GM12878 (cell line): ENCODE data around the gene SUSD1. TPM values are rescaled to one million over a fixed set of nuclear protein-coding genes. Genes with fewer than 3 reads are reported as not detected.

Experiments used
- ATAC-seq: fragments of 200-7000 bp; cut with Tn5 transposase; 3 replicates; pipeline ENCODE4 v1.9.1; 2020; ENCODE audit warnings: mild to moderate bottlenecking, moderate library complexity
- BruUV-seq: library from RNA; stranded (reverse); fragments of 400-500 nt; replicated peaks from 2 replicates; lab custom pipeline; 2021; lab: Mats Ljungman, UMichigan
- CTCF ChIA-PET: fragments of 300-600 bp; sonication (Branson Sonifier 250); formaldehyde crosslinking; extraction: SDS; loops from one replicate; lab custom pipeline; 2021; ENCODE audit warnings: inconsistent platforms; lab: Yijun Ruan, JAX
- POLR2A ChIA-PET: fragments of 350-600 bp; formaldehyde crosslinking; extraction: SDS; loops from one replicate; lab custom pipeline; 2021; ENCODE audit warnings: inconsistent platforms; lab: Charles Lee
- RAD21 ChIA-PET: fragments of 300-600 bp; sonication (Branson Sonifier 250); formaldehyde crosslinking; loops from one replicate; lab custom pipeline; 2023; ENCODE audit warnings: antibody characterized with exemption; ENCODE audit not compliant: unreplicated experiment; lab: Charles Lee
- SMC1A ChIA-PET: fragments of 300-600 bp; sonication (Branson Sonifier 250); formaldehyde crosslinking; loops from one replicate; lab custom pipeline; 2023; ENCODE audit not compliant: unreplicated experiment, uncharacterized antibody; lab: Charles Lee
- DNase-seq: peaks from one replicate; pipeline ENCODE4 v3.0.0-alpha.2; 2011; ENCODE audit warnings: low read depth, low spot score
- FAIRE-seq: peaks from 3 replicates; lab custom pipeline; 2011; peaks lifted over from hg19 to GRCh38; lab: Jason Lieb, UNC
- H2AFZ ChIP-seq: 2 replicates; pipeline ENCODE4 v1.6.0; 2011; ENCODE audit warnings: low read depth, low read length, control low read depth; ENCODE audit not compliant: control insufficient read depth
- H3K27ac ChIP-seq: 2 replicates; pipeline ENCODE4 v1.5.1; 2011; ENCODE audit warnings: control low read depth; ENCODE audit not compliant: control insufficient read depth, insufficient read depth
- H3K27me3 ChIP-seq, 2 experiments: replicated peaks in 1 of 2; 2 replicates each; pipeline versions ENCODE4 v1.6.0 to v1.6.1; 2011; ENCODE audit warnings: low read length in 1 of 2; ENCODE audit not compliant: control insufficient read depth in 2 of 2, insufficient read depth in 2 of 2
- H3K36me3 ChIP-seq, 2 experiments: 2 replicates each; pipeline ENCODE4 v1.5.1; 2011; ENCODE audit warnings: low read length in 1 of 2; ENCODE audit not compliant: control insufficient read depth in 2 of 2, insufficient read depth in 2 of 2
- H3K4me1 ChIP-seq: 2 replicates; pipeline ENCODE4 v1.6.1; 2011; ENCODE audit warnings: mild to moderate bottlenecking, low read length, moderate library complexity, mixed read lengths; ENCODE audit not compliant: control insufficient read depth, insufficient read depth
- H3K4me2 ChIP-seq: 2 replicates; pipeline ENCODE4 v1.6.0; 2011; ENCODE audit warnings: control low read depth; ENCODE audit not compliant: control insufficient read depth, insufficient read depth
- H3K4me3 ChIP-seq: fragments of 200-600 bp; sonication (generic); 2 replicates; pipeline ENCODE4 v1.5.1; 2016
- H3K79me2 ChIP-seq: 2 replicates; pipeline ENCODE4 v1.6.0; 2011; ENCODE audit warnings: low read length; ENCODE audit not compliant: control insufficient read depth, insufficient read depth
- H3K9ac ChIP-seq: 2 replicates; pipeline ENCODE4 v1.8.0; 2011; ENCODE audit warnings: low read length, control low read depth, mixed read lengths; ENCODE audit not compliant: control insufficient read depth, insufficient read depth
- H3K9me3 ChIP-seq: replicated peaks from 3 replicates; pipeline ENCODE4 v1.5.1; 2011; ENCODE audit warnings: mild to moderate bottlenecking, low read length; ENCODE audit not compliant: control insufficient read depth, insufficient read depth
- H4K20me1 ChIP-seq: 2 replicates; pipeline ENCODE4 v1.6.0; 2011; ENCODE audit not compliant: control insufficient read depth, insufficient read depth
- ESRRA ChIP-seq: IDR thresholded peaks from 2 replicates; pipeline ENCODE4 v1.6.1; 2012; ENCODE audit warnings: mild to moderate bottlenecking, low read length, improper control_type of control experiment
- IKZF1 ChIP-seq: fragments of 450-650 bp; conservative IDR thresholded peaks from 2 replicates; pipeline ENCODE4 v1.6.1; 2017; ENCODE audit warnings: antibody characterized with exemption, mild to moderate bottlenecking
- KLF5 ChIP-seq: fragments of 450-650 bp; IDR thresholded peaks from 2 replicates; pipeline ENCODE4 v1.6.1; 2014; ENCODE audit warnings: mild to moderate bottlenecking; ENCODE audit not compliant: partially characterized antibody
- MTA3 ChIP-seq: IDR thresholded peaks from 2 replicates; pipeline ENCODE4 v1.6.1; 2012; ENCODE audit warnings: low read length, inconsistent platforms, borderline replicate concordance
- POLR2AphosphoS5 ChIP-seq: IDR thresholded peaks from 2 replicates; pipeline ENCODE4 v1.6.1; 2011; ENCODE audit warnings: mild to moderate bottlenecking, low read length, inconsistent platforms
- RB1 ChIP-seq: fragments of 450-650 bp; formaldehyde crosslinking; IDR thresholded peaks from 2 replicates; pipeline ENCODE4 v1.6.1; 2017; ENCODE audit warnings: mild to moderate bottlenecking, borderline replicate concordance
- YY1 ChIP-seq: IDR thresholded peaks from 2 replicates; pipeline ENCODE4 v1.6.1; 2011; ENCODE audit warnings: low read depth, mild to moderate bottlenecking, low read length
- WGBS: methylation state at CpG from one replicate; pipeline ENCODE4 v1.1.6; 2016; ENCODE audit warnings: low lambda C conversion rate; ENCODE audit not compliant: insufficient replicate concordance, insufficient coverage; ENCODE audit errors: missing lambda C conversion rate; 5-methylcytosine and 5-hydroxymethylcytosine counted together
- in situ Hi-C: fragments of 300-500 bp; cut with MboI; formaldehyde crosslinking; loops from 9 replicates; pipeline ENCODE4 v1.14.3; 2018; ENCODE audit warnings: mixed read lengths
- intact Hi-C: fragments of 100-400 bp; cut with micrococcal nuclease; formaldehyde crosslinking; loops from one replicate; pipeline ENCODE4 v1.14.2; 2022; ENCODE audit not compliant: unreplicated experiment
- polyA plus RNA-seq, 11 experiments: library from polyadenylated mRNA; depleted of rRNA in 4 of 11; unstranded in 6 of 11; stranded (reverse) in 5 of 11; fragments of >200 nt; fragmentation: Nextera tagmentation in 4 of 11; fragmentation: Illumina TruSeq in 1 of 11; extraction: Ambion mirVana in 4 of 11; extraction: Trizol in 1 of 11; gene quantifications; 1 replicate in 1 of 11; 2 replicates in 10 of 11; pipeline versions ENCODE4 v1.2.1 to v1.2.3, GENCODE V29; 2011 to 2016; ENCODE audit warnings: inconsistent platforms in 2 of 11, missing spikeins in 2 of 11, low read depth in 1 of 11
- total RNA-seq, 4 experiments: library from RNA; depleted of rRNA in 3 of 4; stranded (reverse); fragments of >200 nt in 3 of 4; fragmentation: Illumina TruSeq in 1 of 4; extraction: Trizol in 1 of 4; gene quantifications; 2 replicates each; pipeline versions ENCODE4 v1.2.1 to v1.2.3, GENCODE V29; 2013 to 2021
- TF ChIP-seq, protein P1 (sequence below), 3 experiments: IDR thresholded peaks in 2 of 3; conservative IDR thresholded peaks in 1 of 3; 2 replicates each; pipeline ENCODE4 v1.5.1; 2011; ENCODE audit warnings: low read depth in 3 of 3, low read length in 3 of 3, mild to moderate bottlenecking in 3 of 3, control low read depth in 2 of 3, moderate library complexity in 2 of 3, inconsistent platforms in 1 of 3, mixed read lengths in 1 of 3; ENCODE audit not compliant: control insufficient read depth in 2 of 3, insufficient read depth in 1 of 3; ENCODE audit errors: extremely low read depth in 1 of 3
- TF ChIP-seq, protein P2 (sequence below): IDR thresholded peaks from 2 replicates; pipeline ENCODE4 v1.6.1; 2012; ENCODE audit warnings: low read depth, low read length, improper control_type of control experiment
- TF ChIP-seq, protein P3 (sequence below): fragments of 150-350 bp; IDR thresholded peaks from 2 replicates; pipeline ENCODE4 v1.6.1; 2016; ENCODE audit warnings: low read depth, low read length
- TF ChIP-seq, protein P4 (sequence below): fragments of 450-650 bp; IDR thresholded peaks from 2 replicates; pipeline ENCODE4 v1.6.1; 2017; ENCODE audit warnings: mild to moderate bottlenecking, moderate library complexity

Gene SUSD1
- total and polyA plus RNA-seq, 10 of the 15 experiments (the other 5 are each of a cell fraction or from before 2014, with no cell fraction given): 6.7 to 20.8 (median 13.2) TPM

DNA sequence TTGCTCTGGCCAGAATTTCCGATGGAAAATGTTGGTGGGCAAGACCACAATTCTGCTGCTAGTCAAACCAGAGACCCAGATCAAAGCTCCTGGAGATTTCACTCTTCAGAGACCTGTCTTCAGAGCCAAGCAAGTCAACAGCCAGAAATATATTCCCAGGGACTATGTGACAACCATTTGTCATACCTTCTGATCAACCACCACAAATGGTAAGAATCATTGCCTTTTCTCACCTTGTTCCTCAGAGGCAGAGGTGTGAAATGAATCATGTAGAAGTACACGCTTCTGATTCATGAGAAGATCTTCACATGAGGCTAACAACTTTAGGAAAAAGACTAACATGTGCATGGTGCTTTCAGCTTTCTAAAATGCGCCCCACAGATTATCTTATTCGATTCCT, 53.5 kb downstream of the SUSD1 start:
- intact Hi-C loops: no loop called here
- 94% methylated on average over 4 of the region's 4 CpGs for WGBS
- no peak overlapping the region for H3K9ac ChIP-seq
- no peak overlapping the region for H3K27ac ChIP-seq
- ATAC-seq (no peak), FAIRE-seq (no peak), DNase-seq (no peak)
- ChIA-PET POLR2A (no interaction called here), SMC1A (interaction anchor here (1.4 kb wide), 1 partner anchor 19 kb away, joined by 7 read pairs; no protein-coding TSS in a partner anchor), RAD21 (interaction anchor here (1.0 kb wide), 1 partner anchor 24 kb away, joined by 3 read pairs; no protein-coding TSS in a partner anchor), CTCF (interaction anchor here (1.1 to 1.5 kb wide), 2 partner anchors 11 to 19 kb away, joined by 3 to 4 read pairs; no protein-coding TSS in a partner anchor)
- H3K4me2 ChIP-seq: no peak overlapping the region
- H3K9me3 ChIP-seq: no peaks in the 10 kb centered on the region
- H3K4me1 ChIP-seq: no peaks in the 10 kb centered on the region
- no peaks in the 10 kb centered on the region for H3K79me2 ChIP-seq
- no peaks in the 10 kb centered on the region for H3K27me3 ChIP-seq
- BruUV-seq: no TSS peak
- H3K36me3 ChIP-seq: no peaks in the 10 kb centered on the region
- no peak overlapping the region for H3K4me3 ChIP-seq
- H4K20me1 ChIP-seq: no peaks in the 10 kb centered on the region
- in situ Hi-C loops: no loop called here
- no peak overlapping the region for H2AFZ ChIP-seq
- TF ChIP-seq RB1 (no peak), KLF5 (no peak), POLR2AphosphoS5 (no peak), ESRRA (no peak), MTA3 (no peak), YY1 (no peak), IKZF1 (no peak)
- TF ChIP-seq, protein P1, sequence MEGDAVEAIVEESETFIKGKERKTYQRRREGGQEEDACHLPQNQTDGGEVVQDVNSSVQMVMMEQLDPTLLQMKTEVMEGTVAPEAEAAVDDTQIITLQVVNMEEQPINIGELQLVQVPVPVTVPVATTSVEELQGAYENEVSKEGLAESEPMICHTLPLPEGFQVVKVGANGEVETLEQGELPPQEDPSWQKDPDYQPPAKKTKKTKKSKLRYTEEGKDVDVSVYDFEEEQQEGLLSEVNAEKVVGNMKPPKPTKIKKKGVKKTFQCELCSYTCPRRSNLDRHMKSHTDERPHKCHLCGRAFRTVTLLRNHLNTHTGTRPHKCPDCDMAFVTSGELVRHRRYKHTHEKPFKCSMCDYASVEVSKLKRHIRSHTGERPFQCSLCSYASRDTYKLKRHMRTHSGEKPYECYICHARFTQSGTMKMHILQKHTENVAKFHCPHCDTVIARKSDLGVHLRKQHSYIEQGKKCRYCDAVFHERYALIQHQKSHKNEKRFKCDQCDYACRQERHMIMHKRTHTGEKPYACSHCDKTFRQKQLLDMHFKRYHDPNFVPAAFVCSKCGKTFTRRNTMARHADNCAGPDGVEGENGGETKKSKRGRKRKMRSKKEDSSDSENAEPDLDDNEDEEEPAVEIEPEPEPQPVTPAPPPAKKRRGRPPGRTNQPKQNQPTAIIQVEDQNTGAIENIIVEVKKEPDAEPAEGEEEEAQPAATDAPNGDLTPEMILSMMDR (IDR thresholded peaks at IDR 0.05 in 2 of 3, conservative IDR thresholded peaks at IDR 0.05 in 1 of 3; ENCODE audit: control insufficient read depth in 2 of 3, extremely low read depth in 1 of 3, insufficient read depth in 1 of 3, low read depth in 3 of 3, low read length in 3 of 3): no peak
- TF ChIP-seq, protein P2, sequence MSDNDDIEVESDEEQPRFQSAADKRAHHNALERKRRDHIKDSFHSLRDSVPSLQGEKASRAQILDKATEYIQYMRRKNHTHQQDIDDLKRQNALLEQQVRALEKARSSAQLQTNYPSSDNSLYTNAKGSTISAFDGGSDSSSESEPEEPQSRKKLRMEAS: no peak
- TF ChIP-seq, protein P3, sequence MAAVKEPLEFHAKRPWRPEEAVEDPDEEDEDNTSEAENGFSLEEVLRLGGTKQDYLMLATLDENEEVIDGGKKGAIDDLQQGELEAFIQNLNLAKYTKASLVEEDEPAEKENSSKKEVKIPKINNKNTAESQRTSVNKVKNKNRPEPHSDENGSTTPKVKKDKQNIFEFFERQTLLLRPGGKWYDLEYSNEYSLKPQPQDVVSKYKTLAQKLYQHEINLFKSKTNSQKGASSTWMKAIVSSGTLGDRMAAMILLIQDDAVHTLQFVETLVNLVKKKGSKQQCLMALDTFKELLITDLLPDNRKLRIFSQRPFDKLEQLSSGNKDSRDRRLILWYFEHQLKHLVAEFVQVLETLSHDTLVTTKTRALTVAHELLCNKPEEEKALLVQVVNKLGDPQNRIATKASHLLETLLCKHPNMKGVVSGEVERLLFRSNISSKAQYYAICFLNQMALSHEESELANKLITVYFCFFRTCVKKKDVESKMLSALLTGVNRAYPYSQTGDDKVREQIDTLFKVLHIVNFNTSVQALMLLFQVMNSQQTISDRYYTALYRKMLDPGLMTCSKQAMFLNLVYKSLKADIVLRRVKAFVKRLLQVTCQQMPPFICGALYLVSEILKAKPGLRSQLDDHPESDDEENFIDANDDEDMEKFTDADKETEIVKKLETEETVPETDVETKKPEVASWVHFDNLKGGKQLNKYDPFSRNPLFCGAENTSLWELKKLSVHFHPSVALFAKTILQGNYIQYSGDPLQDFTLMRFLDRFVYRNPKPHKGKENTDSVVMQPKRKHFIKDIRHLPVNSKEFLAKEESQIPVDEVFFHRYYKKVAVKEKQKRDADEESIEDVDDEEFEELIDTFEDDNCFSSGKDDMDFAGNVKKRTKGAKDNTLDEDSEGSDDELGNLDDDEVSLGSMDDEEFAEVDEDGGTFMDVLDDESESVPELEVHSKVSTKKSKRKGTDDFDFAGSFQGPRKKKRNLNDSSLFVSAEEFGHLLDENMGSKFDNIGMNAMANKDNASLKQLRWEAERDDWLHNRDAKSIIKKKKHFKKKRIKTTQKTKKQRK: no peak
- TF ChIP-seq, protein P4, sequence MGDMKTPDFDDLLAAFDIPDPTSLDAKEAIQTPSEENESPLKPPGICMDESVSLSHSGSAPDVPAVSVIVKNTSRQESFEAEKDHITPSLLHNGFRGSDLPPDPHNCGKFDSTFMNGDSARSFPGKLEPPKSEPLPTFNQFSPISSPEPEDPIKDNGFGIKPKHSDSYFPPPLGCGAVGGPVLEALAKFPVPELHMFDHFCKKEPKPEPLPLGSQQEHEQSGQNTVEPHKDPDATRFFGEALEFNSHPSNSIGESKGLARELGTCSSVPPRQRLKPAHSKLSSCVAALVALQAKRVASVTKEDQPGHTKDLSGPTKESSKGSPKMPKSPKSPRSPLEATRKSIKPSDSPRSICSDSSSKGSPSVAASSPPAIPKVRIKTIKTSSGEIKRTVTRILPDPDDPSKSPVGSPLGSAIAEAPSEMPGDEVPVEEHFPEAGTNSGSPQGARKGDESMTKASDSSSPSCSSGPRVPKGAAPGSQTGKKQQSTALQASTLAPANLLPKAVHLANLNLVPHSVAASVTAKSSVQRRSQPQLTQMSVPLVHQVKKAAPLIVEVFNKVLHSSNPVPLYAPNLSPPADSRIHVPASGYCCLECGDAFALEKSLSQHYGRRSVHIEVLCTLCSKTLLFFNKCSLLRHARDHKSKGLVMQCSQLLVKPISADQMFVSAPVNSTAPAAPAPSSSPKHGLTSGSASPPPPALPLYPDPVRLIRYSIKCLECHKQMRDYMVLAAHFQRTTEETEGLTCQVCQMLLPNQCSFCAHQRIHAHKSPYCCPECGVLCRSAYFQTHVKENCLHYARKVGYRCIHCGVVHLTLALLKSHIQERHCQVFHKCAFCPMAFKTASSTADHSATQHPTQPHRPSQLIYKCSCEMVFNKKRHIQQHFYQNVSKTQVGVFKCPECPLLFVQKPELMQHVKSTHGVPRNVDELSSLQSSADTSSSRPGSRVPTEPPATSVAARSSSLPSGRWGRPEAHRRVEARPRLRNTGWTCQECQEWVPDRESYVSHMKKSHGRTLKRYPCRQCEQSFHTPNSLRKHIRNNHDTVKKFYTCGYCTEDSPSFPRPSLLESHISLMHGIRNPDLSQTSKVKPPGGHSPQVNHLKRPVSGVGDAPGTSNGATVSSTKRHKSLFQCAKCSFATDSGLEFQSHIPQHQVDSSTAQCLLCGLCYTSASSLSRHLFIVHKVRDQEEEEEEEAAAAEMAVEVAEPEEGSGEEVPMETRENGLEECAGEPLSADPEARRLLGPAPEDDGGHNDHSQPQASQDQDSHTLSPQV: no peak
